ENCODE results near the gene OR7C2. TPM values are rescaled to one million over a fixed set of nuclear protein-coding genes. Genes with fewer than 3 reads are reported as not detected.

OR7C2 gene
- total RNA-seq, 1 experiment from 2014 or later, result not detected

DNA sequence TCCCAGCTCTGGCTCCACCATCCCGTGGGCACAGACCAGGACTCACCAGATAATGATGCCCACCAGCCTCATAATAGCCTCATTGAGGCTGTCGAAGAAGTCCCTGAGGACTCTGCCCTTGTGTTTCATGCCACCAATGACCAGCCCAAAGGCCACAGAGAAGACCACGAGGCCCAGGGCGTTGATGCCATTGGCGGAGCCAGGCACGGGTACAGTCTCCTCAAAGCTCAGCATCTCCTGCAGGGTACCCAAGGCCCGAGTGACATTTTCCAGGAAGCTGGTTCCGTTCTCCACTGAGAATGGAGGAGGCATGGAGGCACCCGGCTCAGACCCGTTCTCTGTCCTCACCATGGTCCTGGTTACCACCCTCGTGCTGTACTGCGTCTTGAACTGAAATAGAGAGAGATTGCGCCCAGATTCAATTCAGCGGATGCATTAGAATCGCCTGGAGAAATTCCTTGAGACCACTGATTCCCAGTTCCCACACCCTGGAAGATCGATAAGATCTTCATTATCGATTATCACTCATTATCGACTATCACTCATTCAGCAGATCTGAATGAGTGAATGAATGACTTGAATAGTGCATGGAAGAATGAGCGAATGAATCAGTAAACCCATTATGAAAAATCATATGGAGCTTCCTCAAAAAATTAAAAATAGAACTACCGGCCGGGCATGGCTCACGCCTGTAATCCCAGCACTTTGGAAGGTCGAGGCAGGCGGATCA lies 20.8 kb downstream of the OR7C2 start:
- Histone ChIP-seq H4K5ac (ENCODE audit: insufficient read length, low read depth, low read length) (no peak overlapping the region), H4K91ac (ENCODE audit: insufficient read length, low read depth, low read length) (no peak overlapping the region), H3K4ac (ENCODE audit: low read depth, low read length) (no peak overlapping the region), H3K23ac (ENCODE audit: insufficient read length, low read depth, low read length) (no peak overlapping the region), H2BK120ac (ENCODE audit: low read depth, low read length, poor library complexity, severe bottlenecking) (no peak overlapping the region), H2AFZ (ENCODE audit: low read length) (no peak overlapping the region), H3K56ac (ENCODE audit: insufficient read length, low read depth, low read length) (no peak overlapping the region), H3K27me3 (ENCODE audit: insufficient read depth, low read length) (no peaks in the 10 kb centered on the region), H3K14ac (ENCODE audit: insufficient read depth, low read length) (no peak overlapping the region), H4K8ac (replicated peaks; ENCODE audit: insufficient read length, low read depth, low read length) (no peak overlapping the region), H2AK5ac (ENCODE audit: insufficient read length, low read length) (no peak overlapping the region), H3K4me2 (ENCODE audit: insufficient read depth, insufficient read length, low read length) (no peak overlapping the region), H3K79me2 (ENCODE audit: insufficient read depth, low read length) (no peaks in the 10 kb centered on the region), H3K27ac (ENCODE audit: insufficient read length, low read depth, low read length) (no peak overlapping the region), H3K4me1 (ENCODE audit: insufficient read depth, low read length) (no peaks in the 10 kb centered on the region), H2BK20ac (ENCODE audit: low read depth, low read length, poor library complexity, severe bottlenecking) (no peak overlapping the region), H3K18ac (ENCODE audit: insufficient read length, low read depth, low read length) (no peak overlapping the region), H3K9me3 (ENCODE audit: control insufficient read depth, low read depth, low read length) (peaks cover 4% of the 10 kb centered on the region), H3K9ac (ENCODE audit: extremely low read depth, insufficient read length, low read length) (no peak overlapping the region), H3T11ph (ENCODE audit: low read length) (no peak overlapping the region), H3K23me2 (ENCODE audit: insufficient read length, low read depth, low read length, poor library complexity, severe bottlenecking) (no peaks in the 10 kb centered on the region), H2BK15ac (ENCODE audit: low read depth, low read length) (no peak overlapping the region), H4K20me1 (ENCODE audit: control insufficient read depth, insufficient read depth, insufficient read length) (no peaks in the 10 kb centered on the region), H3K79me1 (ENCODE audit: insufficient read depth, low read depth, low read length, poor library complexity, severe bottlenecking) (no peaks in the 10 kb centered on the region), H2BK5ac (ENCODE audit: insufficient read length, low read length) (no peak overlapping the region), H2BK12ac (ENCODE audit: insufficient read length, low read depth, low read length) (no peak overlapping the region)
- H3K9me3 Mint-ChIP-seq, result peaks cover 10 to 24% of the 10 kb centered on the region in 2 experiments; a peak in 4 of 5 replicates
- TF ChIP-seq, protein P1, sequence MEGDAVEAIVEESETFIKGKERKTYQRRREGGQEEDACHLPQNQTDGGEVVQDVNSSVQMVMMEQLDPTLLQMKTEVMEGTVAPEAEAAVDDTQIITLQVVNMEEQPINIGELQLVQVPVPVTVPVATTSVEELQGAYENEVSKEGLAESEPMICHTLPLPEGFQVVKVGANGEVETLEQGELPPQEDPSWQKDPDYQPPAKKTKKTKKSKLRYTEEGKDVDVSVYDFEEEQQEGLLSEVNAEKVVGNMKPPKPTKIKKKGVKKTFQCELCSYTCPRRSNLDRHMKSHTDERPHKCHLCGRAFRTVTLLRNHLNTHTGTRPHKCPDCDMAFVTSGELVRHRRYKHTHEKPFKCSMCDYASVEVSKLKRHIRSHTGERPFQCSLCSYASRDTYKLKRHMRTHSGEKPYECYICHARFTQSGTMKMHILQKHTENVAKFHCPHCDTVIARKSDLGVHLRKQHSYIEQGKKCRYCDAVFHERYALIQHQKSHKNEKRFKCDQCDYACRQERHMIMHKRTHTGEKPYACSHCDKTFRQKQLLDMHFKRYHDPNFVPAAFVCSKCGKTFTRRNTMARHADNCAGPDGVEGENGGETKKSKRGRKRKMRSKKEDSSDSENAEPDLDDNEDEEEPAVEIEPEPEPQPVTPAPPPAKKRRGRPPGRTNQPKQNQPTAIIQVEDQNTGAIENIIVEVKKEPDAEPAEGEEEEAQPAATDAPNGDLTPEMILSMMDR (conservative IDR thresholded peaks at IDR 0.05), result no peak
- DNase-seq, result no peak
- WGBS (ENCODE audit: extremely low coverage, insufficient read length, low lambda C conversion rate), result no CpG with 5 or more reads among the region's 24 CpGs
- no peaks in the 10 kb centered on the region for H3K4me1 Mint-ChIP-seq
- H3K27ac Mint-ChIP-seq, result no peak overlapping the region
- 0 out of 2 replicates have a peak, but pooled peaks cover 1% of the 10 kb centered on the region for H3K27me3 Mint-ChIP-seq (ENCODE audit: low read depth)
- H3K4me3 Mint-ChIP-seq, result no peak overlapping the region
- H3K36me3 Mint-ChIP-seq (ENCODE audit: insufficient read depth in 1 of 3, low read depth in 3 of 3), result peaks cover 17 to 25% (median 20%) of the 10 kb centered on the region in 3 experiments
